ENCODE results near the gene FAM222B. TPM values are rescaled to one million over a fixed set of nuclear protein-coding genes. Genes with fewer than 3 reads are reported as not detected.

Gene FAM222B
- total RNA-seq, 4 donors from 2014 or later: 28.1 to 55.8 (median 44.6) TPM

- no peaks in the 10 kb centered on the region for H3K9me3 ChIP-seq
These were observed 98.3 kb downstream of the FAM222B start for GRCh38 chr17:28744104-28744971.

GRCh38 chr17:28743243-28744103 lies 99.1 kb downstream of the FAM222B start, which contains the start of gene TRAF4:
Gene TRAF4, plus strand, starts transcription at chr17:28744011. Its CDS starts 102 bp downstream, at chr17:28744113.
- DNase-seq: peak; percentile 89 to 93 (median 91)
- no peaks in the 10 kb centered on the region for H3K27me3 ChIP-seq
- peaks cover 3 to 48% (median 38%) of the 10 kb centered on the region in 4 donors for H3K4me1 ChIP-seq
- H3K4me3 ChIP-seq: peak within 1 kb of the TSS; percentile 79 to 97 (median 90)
- TF ChIP-seq POLR2A (IDR thresholded peaks at IDR 0.05): peak; percentile 79 to 99
- peak in 4 of 6 experiments; percentile 24 to 68 (median 62) for TF ChIP-seq CTCF (IDR thresholded peaks at IDR 0.05)
- peaks cover 0 to 12% (median 0%) of the 10 kb centered on the region in 3 donors for H3K36me3 ChIP-seq
- peak within 1 kb of the TSS; percentile 99 to 100 (median 99) for H3K27ac ChIP-seq
- no peaks in the 10 kb centered on the region for H3K9me3 ChIP-seq

More at GRCh38 chr17:28744104-28744971, 98.3 kb downstream of the FAM222B start:
- Histone ChIP-seq H3K27me3 (no peaks in the 10 kb centered on the region), H3K4me3 (peak overlapping the region; percentile 79 to 97 (median 90)), H3K4me1 (peaks cover 3 to 52% (median 34%) of the 10 kb centered on the region in 4 donors), H3K36me3 (peaks cover 0 to 20% (median 0%) of the 10 kb centered on the region in 3 donors), H3K27ac (peak overlapping the region; percentile 99 to 100 (median 99))
- DNase-seq: peak; percentile 77 to 82 (median 80)
- TF ChIP-seq POLR2A (IDR thresholded peaks at IDR 0.05): peak; percentile 26 to 49
- TF ChIP-seq CTCF (IDR thresholded peaks at IDR 0.05): no peak

- no peaks in the 10 kb centered on the region for H3K27me3 ChIP-seq
- peaks cover 0 to 43% (median 29%) of the 10 kb centered on the region in 4 donors for H3K4me1 ChIP-seq
- peak overlapping the region in 3 of 4 donors; percentile 99 for H3K27ac ChIP-seq
- DNase-seq: peak in 2 of 3 donors; percentile 73 to 75
- no peak overlapping the region for H3K4me3 ChIP-seq
- H3K36me3 ChIP-seq: no peaks in the 10 kb centered on the region
- TF ChIP-seq CTCF (IDR thresholded peaks at IDR 0.05): no peak
- no peak for TF ChIP-seq POLR2A (IDR thresholded peaks at IDR 0.05)
- H3K9me3 ChIP-seq: no peaks in the 10 kb centered on the region
These were observed 100.9 kb downstream of the FAM222B start for GRCh38 chr17:28741358-28742349.

- TF ChIP-seq CTCF (IDR thresholded peaks at IDR 0.05) (no peak), POLR2A (IDR thresholded peaks at IDR 0.05) (no peak)
- Histone ChIP-seq H3K27ac (peak overlapping the region in 2 of 4 donors; percentile 99), H3K4me1 (peaks cover 0 to 33% (median 21%) of the 10 kb centered on the region in 4 donors), H3K27me3 (no peaks in the 10 kb centered on the region), H3K4me3 (no peak overlapping the region), H3K36me3 (no peaks in the 10 kb centered on the region), H3K9me3 (no peaks in the 10 kb centered on the region)
- no peak for DNase-seq
These were observed 101.9 kb downstream of the FAM222B start for GRCh38 chr17:28740406-28741357.
